HS-5 (cell line): ENCODE measurements around the gene PRKAA2.

Source experiments
- DNase-seq: peaks from one replicate; pipeline ENCODE4 v3.0.0-alpha.2; 2012; ENCODE audit warnings: low read depth

Gene PRKAA2

DNA sequence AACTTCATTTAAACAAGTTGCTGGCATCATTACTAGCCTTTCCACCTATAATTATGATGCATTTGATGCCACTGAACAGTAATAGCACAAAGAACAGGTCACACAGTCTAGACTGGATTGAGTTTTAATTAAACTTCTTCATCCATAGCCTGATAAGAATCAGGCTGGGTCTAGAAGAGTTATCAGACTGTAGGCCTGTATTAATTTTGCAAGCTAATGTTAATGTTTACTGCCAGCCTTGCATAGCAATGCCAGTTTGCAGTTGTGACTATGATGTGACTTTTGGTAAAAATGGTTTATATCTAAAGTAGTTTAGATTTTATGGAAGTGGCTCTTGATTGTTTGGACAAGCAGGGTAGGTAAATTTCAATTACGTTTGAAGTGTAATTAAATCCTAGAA is 68.0 kb downstream of the PRKAA2 start:
- no peak for DNase-seq

DNA sequence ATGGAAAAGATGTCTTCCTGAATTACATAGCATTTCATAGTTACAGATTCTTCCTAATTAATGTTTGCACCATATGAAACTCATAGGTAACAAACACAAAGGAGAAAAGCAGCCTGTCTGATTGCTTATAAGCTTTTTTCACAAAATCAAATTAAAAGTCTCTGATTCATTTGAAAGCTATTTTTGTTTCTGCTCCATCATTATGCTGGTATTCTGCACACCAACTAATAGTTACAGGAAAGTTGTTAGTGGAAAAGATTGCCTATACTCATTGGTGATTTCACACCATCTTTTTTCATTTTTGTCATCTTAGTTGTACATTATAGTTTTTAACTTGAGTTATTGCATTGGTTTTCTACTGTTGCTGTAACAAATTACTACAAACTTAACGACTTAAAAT is 70.0 kb downstream of the PRKAA2 start:
- peak; percentile 13 for DNase-seq

DNA sequence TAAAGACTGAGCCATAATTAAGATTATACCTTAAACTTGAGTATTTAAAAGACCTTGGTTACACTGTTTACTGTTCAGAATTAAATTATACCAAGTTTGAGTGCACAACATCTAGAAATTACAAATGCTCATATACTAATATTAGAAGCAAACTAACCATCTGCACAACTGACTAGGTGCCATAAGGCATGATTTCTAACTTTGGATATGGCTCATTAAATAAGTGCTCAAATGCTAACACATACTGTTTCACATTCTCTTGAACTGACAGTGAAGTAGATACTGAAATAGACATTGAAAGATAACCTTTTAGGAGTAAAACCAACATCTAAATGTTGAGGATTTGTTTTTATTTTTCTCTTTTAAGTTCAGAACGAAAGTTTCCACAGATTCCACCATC is 74.1 kb downstream of the PRKAA2 start:
- DNase-seq, result no peak

DNA sequence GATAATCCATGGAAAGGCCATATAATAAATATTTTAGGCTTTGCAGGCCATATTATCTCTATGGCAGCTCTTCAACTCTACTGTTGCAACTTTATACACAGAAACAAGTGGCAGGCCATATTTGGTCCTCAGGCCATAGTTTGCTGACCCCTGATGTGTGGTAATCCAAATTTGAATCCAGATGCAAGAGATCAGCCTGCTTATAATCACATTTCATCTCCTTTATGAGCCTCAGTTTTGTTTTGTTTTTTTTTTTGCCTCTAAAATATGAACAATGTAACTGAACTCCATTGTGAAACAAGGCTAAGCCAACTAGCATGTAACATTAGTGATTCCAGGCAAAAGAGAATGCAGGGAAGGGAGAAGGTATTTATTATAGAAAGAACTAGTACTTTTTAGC is 81.6 kb downstream of the PRKAA2 start:
- no peak for DNase-seq

DNA sequence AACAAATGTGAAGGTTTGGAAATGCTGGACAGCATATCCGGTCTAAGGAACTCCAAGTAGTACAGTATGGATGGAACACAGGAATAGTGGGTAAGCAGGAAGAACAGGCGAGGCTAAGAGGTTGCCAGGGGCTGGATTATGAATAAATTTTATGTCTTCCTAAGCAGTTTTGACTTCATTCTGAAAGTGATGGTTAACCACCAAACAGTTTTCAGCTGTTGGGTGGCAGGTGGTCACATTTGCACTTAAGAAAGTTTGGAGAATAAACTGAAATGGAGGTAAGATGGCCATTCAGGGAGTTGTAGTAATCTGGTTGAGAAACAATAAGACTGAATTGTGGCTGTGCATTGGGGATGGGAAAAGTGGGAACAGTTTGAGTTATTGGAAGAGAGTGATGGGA is 83.8 kb downstream of the PRKAA2 start:
- no peak for DNase-seq

DNA sequence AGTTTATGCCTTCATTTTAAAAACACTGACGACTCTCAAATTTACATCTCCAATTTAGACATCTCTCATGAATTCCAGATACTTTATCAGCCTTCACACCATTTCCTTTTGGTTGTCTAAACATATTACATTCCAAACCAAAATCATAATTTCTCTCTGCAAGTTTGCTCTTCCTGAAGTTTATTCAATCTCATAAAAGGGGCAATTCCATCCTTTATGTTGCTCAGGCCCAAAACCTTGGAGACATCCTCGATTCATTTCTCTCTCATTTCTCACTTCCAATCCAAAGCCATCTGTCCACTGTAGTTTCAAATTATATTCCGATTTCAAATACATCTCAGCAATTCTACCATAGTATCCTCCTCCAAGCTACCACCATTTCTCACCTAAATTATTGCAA is 100.1 kb downstream of the PRKAA2 start:
- DNase-seq, result no peak

DNA sequence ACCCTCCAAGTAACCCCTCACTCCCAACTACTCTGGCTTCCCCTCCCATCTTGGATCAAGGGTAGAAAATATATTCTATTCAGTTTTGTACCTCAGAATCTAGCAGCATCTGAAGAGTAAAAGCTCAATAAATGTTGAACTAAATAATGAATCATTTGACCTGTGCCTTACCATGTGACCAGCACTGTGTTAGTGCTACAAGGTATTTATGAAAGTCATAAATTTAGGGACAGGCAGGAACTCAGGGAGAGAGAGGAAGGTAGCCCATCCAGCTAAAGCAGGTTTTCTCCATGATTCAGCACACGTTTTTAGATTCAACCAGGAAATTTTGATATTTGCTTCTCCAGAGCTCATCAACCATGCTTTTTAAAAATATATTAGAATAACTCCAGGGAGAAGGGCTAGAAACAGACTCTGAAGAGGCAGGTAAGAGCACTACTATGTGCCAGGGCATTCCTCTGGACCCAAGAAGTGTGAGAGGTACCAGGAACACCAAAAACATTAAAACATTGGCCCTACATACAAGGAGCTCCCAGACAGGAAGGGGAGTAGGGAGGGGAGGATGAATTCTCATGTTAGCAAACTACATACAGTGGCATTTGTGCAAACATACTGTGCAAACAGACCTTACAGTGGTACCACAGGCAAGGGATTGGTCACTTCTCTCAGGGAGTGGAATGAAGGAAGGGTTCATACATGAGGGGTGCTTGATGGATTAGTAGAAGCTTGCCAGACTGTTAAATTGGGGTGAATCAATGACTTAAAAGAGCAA is 109.8 kb downstream of the PRKAA2 start:
- DNase-seq, result no peak

DNA sequence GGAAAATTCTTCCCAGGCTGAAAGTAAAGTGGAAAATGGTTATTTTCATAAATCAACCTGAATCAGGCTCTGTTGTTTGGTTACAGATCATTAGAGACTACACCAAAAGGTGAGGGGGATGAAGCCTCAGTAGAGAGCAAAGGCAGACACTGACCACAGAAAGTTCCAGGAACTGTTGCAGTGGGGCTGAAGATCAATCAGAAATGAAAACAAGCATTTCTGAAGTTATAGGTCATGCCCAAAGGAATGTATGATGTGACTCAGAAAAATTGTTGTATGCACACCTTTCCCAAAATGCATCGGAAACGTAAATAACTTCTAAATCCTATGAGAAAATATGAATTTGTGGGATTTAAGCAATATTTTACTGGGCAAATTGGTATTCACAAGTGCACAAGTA is 110.8 kb downstream of the PRKAA2 start:
- DNase-seq, result no peak

DNA sequence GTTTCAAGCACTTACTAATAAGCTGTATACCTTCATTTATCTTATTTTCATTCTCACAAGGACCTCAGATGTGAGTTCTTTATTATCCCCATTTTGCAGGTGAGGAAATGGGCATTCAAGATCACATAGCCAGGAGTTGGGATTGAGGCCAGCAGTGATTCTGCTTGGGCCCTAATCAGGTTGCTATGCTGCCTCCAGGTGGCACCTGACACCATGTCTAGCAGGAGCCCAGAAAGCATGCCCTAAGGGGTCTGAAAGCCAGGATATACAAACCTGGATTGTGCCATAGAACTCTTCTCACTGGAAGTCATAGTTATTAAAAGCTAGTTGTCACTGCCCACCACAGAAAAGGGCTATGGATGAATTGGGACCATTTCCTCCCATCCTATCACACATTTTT is 113.0 kb downstream of the PRKAA2 start:
- no peak for DNase-seq

DNA sequence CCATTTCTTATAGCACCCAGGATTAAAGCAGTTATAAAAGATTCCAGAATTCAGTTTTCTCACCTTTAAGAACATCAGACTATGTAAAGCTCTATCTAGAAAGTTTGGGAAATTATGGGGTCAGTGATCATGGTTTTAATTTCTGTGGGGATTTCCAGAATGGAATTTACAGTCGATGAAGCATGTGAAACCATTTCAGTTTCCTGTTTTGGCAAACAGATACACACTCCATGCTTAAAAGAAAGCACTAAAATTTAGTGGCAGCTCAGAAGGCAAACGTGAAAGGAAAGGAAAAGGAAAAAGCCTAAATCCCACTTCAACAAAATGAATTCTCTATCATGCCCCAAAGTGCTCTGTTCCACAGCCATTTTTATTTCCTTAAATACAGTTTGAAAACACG is 113.7 kb downstream of the PRKAA2 start:
- DNase-seq, result no peak
